Measurements from ENCODE around the gene POLR2J2.
"Not testable (repeated sequence)": the region's sequence is repeated elsewhere in the genome, so short reads cannot be mapped to it uniquely, and the experiment has no call there.

DNA sequence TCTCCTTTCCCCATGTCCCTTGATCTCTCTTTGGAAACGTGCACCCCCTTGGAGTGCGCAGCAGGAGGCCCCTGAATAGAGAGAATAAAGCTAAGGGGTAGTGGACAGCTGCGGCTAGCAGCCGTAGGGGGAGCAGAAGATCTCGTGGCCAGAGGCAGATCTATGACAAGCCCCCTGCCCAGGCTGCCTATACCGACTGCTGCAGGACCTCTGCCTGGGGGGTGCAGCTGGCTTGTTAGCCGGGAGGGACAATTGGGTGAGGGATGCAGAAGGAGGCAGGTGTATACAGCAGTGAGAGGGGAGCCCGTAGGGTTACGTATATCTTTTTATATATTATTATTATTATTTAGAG is 469 bp upstream of the POLR2J2 start:
- TF ChIP-seq, protein P1, sequence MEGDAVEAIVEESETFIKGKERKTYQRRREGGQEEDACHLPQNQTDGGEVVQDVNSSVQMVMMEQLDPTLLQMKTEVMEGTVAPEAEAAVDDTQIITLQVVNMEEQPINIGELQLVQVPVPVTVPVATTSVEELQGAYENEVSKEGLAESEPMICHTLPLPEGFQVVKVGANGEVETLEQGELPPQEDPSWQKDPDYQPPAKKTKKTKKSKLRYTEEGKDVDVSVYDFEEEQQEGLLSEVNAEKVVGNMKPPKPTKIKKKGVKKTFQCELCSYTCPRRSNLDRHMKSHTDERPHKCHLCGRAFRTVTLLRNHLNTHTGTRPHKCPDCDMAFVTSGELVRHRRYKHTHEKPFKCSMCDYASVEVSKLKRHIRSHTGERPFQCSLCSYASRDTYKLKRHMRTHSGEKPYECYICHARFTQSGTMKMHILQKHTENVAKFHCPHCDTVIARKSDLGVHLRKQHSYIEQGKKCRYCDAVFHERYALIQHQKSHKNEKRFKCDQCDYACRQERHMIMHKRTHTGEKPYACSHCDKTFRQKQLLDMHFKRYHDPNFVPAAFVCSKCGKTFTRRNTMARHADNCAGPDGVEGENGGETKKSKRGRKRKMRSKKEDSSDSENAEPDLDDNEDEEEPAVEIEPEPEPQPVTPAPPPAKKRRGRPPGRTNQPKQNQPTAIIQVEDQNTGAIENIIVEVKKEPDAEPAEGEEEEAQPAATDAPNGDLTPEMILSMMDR (IDR thresholded peaks at IDR 0.05): not testable (repeated sequence)
- not testable (repeated sequence) for TF ChIP-seq SP1 (CRISPR knock-in tag; conservative IDR thresholded peaks at IDR 0.05); ZNF121 (CRISPR knock-in tag; IDR thresholded peaks at IDR 0.05); CREM (CRISPR knock-in tag; IDR thresholded peaks at IDR 0.05); TEAD4 (CRISPR knock-in tag; IDR thresholded peaks at IDR 0.05)
